ENCODE results near the gene PDP2. TPM values are rescaled to one million over a fixed set of nuclear protein-coding genes. Genes with fewer than 3 reads are reported as not detected.
A peak's percentile ranks its signal among the peaks of the same experiment; 100 is the strongest.

The PDP2 gene
- polyA plus RNA-seq, 1 donor (not counting 4 experiments of a cell fraction or from before 2014, with no cell fraction given): 18.5 TPM

DNA sequence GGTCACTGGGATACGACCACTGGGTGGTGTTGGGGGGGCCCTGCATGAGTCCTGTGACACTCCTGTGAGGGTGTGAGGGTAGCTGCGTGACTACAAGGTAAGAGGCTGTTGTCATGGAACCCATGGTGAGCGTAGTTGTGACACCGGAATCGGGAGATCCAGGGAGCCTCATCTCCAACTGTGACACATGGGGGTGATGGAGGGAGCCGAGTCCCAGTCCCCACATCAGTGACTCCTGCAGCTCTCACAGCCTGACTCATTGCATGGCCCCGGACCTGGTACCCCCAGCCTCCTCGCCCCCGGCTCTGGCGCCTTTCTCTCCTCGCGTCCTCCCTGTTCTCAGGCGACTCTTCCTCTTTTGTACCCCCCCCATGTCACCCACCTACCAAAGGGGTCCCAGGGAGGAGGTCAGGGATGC lies 24.1 kb downstream of the PDP2 start:
- no peaks in the 10 kb centered on the region for H3K36me3 ChIP-seq (ENCODE audit: control insufficient read depth in 2 of 2, extremely low read depth in 1 of 2, insufficient read depth in 2 of 2, low read length in 2 of 2)
- H3K4me2 ChIP-seq (ENCODE audit: control insufficient read depth, extremely low read depth, insufficient read depth, low read depth, low read length): no peak overlapping the region
- H3K9me1 ChIP-seq (ENCODE audit: control insufficient read depth, extremely low read depth, insufficient read depth, low read length): no peaks in the 10 kb centered on the region
- H3K4me1 ChIP-seq (ENCODE audit: control insufficient read depth, extremely low read depth, insufficient read depth, low read length): peaks cover 15% of the 10 kb centered on the region
- no peaks in the 10 kb centered on the region for H3K9me3 ChIP-seq (ENCODE audit: control insufficient read depth, low read depth, low read length)
- peaks cover 3% of the 10 kb centered on the region for H3K27me3 ChIP-seq (ENCODE audit: control insufficient read depth, extremely low read depth, insufficient read depth, low read length)
- FAIRE-seq (no peak), DNase-seq (ENCODE audit: low read depth, low spot score) (no peak)
- TF ChIP-seq, protein P1, sequence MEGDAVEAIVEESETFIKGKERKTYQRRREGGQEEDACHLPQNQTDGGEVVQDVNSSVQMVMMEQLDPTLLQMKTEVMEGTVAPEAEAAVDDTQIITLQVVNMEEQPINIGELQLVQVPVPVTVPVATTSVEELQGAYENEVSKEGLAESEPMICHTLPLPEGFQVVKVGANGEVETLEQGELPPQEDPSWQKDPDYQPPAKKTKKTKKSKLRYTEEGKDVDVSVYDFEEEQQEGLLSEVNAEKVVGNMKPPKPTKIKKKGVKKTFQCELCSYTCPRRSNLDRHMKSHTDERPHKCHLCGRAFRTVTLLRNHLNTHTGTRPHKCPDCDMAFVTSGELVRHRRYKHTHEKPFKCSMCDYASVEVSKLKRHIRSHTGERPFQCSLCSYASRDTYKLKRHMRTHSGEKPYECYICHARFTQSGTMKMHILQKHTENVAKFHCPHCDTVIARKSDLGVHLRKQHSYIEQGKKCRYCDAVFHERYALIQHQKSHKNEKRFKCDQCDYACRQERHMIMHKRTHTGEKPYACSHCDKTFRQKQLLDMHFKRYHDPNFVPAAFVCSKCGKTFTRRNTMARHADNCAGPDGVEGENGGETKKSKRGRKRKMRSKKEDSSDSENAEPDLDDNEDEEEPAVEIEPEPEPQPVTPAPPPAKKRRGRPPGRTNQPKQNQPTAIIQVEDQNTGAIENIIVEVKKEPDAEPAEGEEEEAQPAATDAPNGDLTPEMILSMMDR (optimal IDR thresholded peaks at IDR 0.05 in 1 of 3, IDR thresholded peaks at IDR 0.05 in 1 of 3, conservative IDR thresholded peaks at IDR 0.05 in 1 of 3; ENCODE audit: extremely low read depth in 1 of 3, insufficient read depth in 2 of 3, low read length in 3 of 3): no peak
- no peak for TF ChIP-seq EZH2 (IDR thresholded peaks at IDR 0.05; ENCODE audit: low read length)
- H3K27ac ChIP-seq (ENCODE audit: control insufficient read depth, insufficient read depth, low read length): no peak overlapping the region
- H3K79me2 ChIP-seq (ENCODE audit: control insufficient read depth, insufficient read depth, low read length): no peaks in the 10 kb centered on the region
- H3K4me3 ChIP-seq (ENCODE audit: control insufficient read depth in 2 of 3, extremely low read depth in 1 of 3, insufficient read depth in 2 of 3, low read depth in 1 of 3, low read length in 3 of 3): no peak overlapping the region
- H4K20me1 ChIP-seq (ENCODE audit: control insufficient read depth, extremely low read depth, insufficient read depth, low read length): no peaks in the 10 kb centered on the region
- H2AFZ ChIP-seq (ENCODE audit: control insufficient read depth, low read length): no peak overlapping the region
- H3K9ac ChIP-seq (ENCODE audit: control insufficient read depth, extremely low read depth, insufficient read depth, low read length): no peak overlapping the region
- dilution Hi-C loops (cut with MboI; ENCODE audit: extremely low pct_ligation_motif_present, low sequenced_read_pairs): no loop called here

DNA sequence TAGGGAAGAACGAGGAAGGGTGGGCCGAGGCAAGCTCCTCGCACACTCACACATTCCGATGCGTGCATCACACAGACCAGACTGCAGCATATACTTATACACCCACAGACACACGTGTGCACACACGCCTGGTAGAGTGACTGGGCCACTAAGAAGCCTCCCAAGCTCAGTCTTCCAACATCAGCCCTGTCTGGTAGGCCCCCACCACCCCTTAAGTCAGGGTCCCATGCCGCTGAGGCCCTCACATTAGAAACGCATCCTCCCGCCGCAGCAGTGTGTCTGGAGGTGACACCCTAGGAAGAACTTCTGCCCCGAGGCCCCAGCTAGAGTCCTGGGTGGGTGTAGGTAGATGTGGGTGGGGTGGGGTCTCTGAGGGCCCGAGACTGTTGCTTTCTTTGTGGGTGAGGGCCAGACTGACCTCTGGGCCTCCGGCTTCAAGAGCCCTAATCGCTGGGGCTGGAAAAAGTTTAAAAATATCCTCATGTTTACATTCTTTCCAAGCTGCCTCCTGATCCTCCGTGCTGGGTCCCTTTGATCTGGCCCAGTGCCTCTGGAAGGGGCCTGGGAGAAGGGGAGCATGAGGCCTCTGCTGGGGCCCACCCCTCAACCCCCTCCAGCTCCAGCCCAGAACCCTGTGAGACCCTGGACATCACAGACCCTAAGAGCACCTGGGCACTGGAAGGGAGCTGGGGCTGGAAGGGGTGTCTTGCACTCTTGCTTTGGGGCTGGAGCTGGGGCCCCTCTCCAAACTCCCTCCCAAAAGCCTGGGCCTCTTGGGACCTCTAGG lies 24.7 kb downstream of the PDP2 start:
- DNase-seq (ENCODE audit: low read depth, low spot score): peak; percentile 49
- Histone ChIP-seq H3K27me3 (ENCODE audit: control insufficient read depth, extremely low read depth, insufficient read depth, low read length) (peaks cover 3% of the 10 kb centered on the region), H3K4me2 (ENCODE audit: control insufficient read depth, extremely low read depth, insufficient read depth, low read depth, low read length) (no peak overlapping the region), H3K9me1 (ENCODE audit: control insufficient read depth, extremely low read depth, insufficient read depth, low read length) (no peaks in the 10 kb centered on the region), H3K9ac (ENCODE audit: control insufficient read depth, extremely low read depth, insufficient read depth, low read length) (no peak overlapping the region), H3K27ac (ENCODE audit: control insufficient read depth, insufficient read depth, low read length) (no peak overlapping the region), H3K4me1 (ENCODE audit: control insufficient read depth, extremely low read depth, insufficient read depth, low read length) (peaks cover 9% of the 10 kb centered on the region), H3K4me3 (ENCODE audit: control insufficient read depth in 2 of 3, extremely low read depth in 1 of 3, insufficient read depth in 2 of 3, low read depth in 1 of 3, low read length in 3 of 3) (no peak overlapping the region), H3K36me3 (ENCODE audit: control insufficient read depth in 2 of 2, extremely low read depth in 1 of 2, insufficient read depth in 2 of 2, low read length in 2 of 2) (no peaks in the 10 kb centered on the region), H3K79me2 (ENCODE audit: control insufficient read depth, insufficient read depth, low read length) (no peaks in the 10 kb centered on the region), H4K20me1 (ENCODE audit: control insufficient read depth, extremely low read depth, insufficient read depth, low read length) (no peaks in the 10 kb centered on the region), H2AFZ (ENCODE audit: control insufficient read depth, low read length) (no peak overlapping the region), H3K9me3 (ENCODE audit: control insufficient read depth, low read depth, low read length) (no peaks in the 10 kb centered on the region)
- no peak for TF ChIP-seq EZH2 (IDR thresholded peaks at IDR 0.05; ENCODE audit: low read length)
- TF ChIP-seq, protein P1 (optimal IDR thresholded peaks at IDR 0.05 in 1 of 3, IDR thresholded peaks at IDR 0.05 in 1 of 3, conservative IDR thresholded peaks at IDR 0.05 in 1 of 3; ENCODE audit: extremely low read depth in 1 of 3, insufficient read depth in 2 of 3, low read length in 3 of 3): no peak
- FAIRE-seq: no peak
- dilution Hi-C loops (cut with MboI; ENCODE audit: extremely low pct_ligation_motif_present, low sequenced_read_pairs): no loop called here
